GM18520 (cell line): Measurements from ENCODE around the gene ARID1B.
A peak's percentile ranks its signal among the peaks of the same experiment; 100 is the strongest.

ENCODE experiments used
- ATAC-seq: cut with Tn5 transposase; IDR thresholded peaks from one replicate; pipeline ENCODE4 v1.9.1; 2021; ENCODE audit not compliant: unreplicated experiment

The ARID1B gene

GRCh38 chr6:156790711-156791319 lies 13.6 kb downstream of the ARID1B start:
- ATAC-seq: no peak

DNA sequence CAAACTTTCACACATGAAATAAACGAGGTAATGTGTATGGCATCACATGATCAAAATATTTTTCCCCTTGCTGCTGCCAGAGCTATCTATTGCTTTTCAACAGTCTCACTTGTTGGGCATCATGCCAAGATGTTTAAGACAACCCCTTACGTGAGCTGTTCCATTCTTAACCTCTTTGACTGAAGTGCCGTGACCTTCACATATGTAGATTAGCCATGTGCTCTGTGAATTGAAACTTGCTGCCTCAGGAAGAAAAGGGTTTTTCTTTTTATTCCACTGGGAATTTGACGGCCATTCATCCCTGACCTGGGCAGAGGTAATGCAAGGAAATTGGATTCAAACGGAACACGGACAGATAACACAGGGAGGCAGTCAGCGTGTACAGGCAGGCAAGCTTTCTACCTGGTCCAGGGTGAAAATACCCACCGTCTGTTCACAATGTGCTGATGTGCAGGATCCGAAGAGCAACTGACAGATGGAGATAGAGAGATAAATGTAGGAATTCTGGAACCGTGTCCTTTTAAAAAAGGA lies 14.2 kb downstream of the ARID1B start:
- peak; percentile 61 for ATAC-seq

DNA sequence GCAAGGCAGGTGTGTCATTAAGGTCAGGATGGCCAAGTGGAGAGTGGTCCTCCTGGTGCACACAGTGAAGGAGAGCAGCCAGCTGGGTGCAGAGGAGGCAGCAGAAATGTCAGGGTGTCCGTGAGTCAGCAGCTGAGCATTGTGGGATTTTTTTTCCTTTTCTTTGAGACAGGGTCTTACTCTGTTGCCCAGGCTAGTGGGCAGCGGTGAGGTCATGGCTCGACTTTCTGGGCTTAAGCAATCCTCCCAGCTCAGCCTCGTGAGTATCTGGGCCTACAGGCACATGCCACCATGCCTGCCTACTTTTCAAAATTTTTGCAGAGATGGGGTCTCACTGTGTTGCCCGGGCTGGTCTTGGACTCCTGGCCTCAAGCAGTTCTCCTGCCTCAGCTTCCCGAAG lies 16.0 kb downstream of the ARID1B start:
- ATAC-seq: no peak

- ATAC-seq: peak; percentile 56
Measured at GRCh38 chr6:156794546-156795354, 17.6 kb downstream of the ARID1B start.

DNA sequence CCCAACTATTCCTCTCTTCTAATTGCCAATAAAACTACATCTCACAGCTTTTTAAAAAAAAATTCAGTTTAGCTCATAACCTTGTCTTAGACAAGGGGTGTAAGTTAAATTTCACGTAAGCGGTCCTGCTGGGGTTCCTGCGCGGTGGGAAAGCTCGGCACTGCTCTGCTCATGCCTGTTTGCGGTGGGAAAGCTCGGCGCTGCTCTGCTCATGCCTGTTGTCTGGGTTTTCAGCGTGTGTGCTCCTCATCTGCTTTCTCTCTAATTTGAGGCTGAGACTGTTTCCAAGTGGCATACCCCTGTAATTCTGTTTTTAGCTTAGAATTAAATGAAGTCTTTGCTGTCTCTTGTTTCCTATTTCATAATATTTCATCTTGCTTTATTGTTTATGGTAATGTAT lies 18.6 kb downstream of the ARID1B start:
- no peak for ATAC-seq

- ATAC-seq: no peak
Measured at GRCh38 chr6:156796627-156797026, 19.4 kb downstream of the ARID1B start.

DNA sequence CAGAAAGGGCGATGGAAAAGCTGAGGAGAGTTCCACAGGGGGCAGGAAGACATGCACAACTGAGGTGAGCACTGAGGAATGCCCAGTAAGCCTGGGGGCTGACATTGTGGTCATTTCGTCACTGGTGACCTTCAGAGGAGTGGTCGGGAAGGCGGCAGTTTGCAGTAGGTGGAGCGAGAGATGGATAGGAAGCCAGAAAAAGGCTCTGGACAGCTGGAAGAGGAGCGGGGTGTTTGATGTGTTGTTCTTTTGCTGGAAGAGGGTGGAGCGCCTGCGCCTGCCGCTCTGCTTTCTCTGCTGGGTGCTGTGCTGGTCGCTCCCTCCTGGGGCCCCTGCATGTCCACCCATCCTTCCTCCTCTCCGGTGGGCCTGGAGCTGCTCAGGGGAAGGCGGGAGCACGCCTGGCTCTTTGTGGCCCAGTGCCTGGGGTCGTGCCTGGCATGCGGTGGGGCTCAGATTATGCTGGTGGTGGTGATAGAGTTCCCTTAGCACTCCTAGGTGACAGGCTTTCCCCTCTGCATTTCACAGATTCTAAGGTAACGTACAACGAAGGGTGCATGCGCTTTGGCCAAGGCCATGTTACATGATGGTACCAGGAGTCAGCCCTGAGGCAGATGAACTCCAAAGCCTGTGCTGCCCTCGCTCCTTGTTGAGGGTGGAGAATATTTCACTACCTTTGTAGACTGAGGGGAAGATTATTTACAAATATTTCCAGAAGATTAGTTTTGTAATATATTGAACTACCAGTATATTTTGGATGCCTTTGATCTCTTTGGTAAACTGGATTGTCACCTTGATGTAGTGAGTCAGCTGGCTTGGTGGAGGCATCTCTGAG lies 20.9 kb downstream of the ARID1B start:
- ATAC-seq: no peak

GRCh38 chr6:156801712-156802111 lies 24.5 kb downstream of the ARID1B start:
- ATAC-seq: no peak

GRCh38 chr6:156803353-156803752 lies 26.2 kb downstream of the ARID1B start:
- no peak for ATAC-seq

DNA sequence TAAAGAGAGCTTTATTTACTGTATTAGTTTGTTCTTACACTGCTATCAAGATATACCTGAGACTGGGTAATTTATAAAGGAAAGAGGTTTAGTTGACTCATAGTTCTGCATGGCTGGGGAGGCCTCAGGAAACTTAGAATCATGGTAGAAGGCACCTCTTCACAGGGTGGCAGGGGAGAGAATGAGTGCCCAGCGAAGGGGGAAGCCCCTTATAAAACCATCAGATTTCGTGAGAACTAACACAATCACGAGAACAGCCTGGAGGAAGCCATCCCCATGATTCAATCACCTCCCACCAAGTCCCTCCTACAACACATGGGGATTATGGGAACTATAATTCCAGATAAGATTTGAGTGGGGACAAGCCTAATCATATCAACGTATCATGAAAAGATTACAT lies 27.2 kb downstream of the ARID1B start:
- ATAC-seq: no peak

DNA sequence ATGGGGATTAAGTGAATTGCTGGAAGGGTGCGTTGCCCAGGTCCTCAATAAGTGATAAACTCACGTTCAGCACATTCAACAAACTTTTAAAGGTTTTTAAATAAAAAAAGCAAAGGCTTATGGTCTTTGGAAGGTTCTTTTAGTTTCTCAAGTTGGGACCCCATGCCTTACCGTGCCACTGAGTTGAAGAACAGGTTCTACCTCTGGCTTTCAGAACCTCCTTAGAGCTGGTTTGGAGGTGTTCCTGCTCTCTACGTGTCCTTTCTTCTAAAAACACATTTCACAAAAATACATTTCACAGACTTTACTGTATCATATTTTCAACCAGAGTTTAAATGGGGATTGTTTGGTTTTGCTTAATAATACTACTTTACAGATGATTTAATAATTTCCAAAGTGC lies 29.0 kb downstream of the ARID1B start:
- ATAC-seq: no peak

DNA sequence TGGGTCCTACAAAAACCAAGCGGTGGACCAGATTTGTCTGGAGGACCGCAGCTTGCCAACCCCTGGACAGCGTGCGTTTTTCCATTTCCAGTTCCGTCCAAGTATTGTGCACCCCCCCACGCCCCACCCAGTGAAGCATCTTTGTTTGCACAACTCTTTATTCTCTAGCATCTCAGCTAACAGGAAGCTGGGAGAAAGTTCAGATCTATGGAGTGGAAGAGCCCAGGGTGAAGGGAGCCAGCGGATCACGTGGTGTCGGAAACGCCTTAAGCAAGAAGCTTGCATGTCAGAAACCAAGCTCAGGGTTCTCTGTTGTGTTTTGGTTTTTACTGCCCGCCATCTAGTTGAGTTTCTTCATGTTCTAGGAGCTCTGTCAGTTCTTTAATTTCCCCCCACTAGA lies 29.9 kb downstream of the ARID1B start:
- no peak for ATAC-seq

DNA sequence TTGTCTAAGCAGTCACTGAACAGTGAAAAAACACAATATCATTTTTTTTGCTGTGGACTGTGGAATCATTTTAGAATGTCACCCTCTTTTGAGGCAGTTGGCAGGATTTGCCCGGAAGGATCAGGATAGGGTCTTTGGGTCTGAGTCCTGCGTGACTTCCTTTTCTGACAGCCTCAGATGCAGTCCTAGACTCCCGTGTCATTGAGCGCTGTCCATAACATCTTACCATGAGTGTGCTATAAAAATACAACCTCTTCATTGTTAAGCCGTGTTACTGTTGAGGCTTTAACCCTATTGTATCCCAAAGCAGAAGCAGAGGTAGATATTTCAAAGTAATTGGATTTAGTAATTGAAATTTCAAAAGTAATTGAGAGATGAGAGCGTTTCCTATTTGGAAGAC lies 30.6 kb downstream of the ARID1B start:
- ATAC-seq: no peak

- no peak for ATAC-seq
Measured at GRCh38 chr6:156808287-156808686, 31.1 kb downstream of the ARID1B start.

- ATAC-seq: peak; percentile 93
Measured at GRCh38 chr6:156809034-156809433, 31.9 kb downstream of the ARID1B start.

DNA sequence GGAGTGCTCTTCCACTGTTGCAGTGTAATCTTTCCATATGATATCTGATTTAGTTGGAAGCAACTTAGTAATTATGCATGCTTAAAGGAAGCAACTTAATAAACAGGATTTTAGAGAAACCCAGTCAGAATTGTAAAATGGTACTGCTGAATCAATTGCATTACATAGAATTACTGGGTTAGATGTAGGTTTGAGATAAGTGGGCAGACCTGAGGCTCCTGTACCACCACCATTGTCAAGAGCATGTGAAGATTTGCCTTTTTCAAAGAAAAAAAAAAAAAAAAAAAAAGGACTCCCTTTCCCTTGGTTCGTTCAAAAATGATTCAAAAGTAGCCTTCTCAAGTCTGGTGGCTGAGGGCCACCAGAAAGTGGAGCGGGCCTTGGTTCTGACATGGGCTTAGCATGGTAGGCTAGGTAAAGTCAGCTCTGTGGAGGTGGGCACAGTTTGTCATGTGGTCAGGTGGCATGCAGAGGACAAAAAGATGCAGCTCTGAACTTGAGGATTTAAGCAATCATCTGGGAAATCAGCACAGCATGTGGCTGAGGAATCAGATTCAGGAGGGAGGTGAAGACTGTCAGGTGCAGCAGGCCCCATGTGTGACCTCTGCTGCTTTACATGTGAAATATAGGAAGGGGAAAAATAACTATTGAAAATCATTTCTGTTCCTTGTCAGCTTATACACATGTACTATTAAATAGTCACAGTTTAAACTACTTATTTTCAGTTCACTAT lies 32.4 kb downstream of the ARID1B start:
- no peak for ATAC-seq

DNA sequence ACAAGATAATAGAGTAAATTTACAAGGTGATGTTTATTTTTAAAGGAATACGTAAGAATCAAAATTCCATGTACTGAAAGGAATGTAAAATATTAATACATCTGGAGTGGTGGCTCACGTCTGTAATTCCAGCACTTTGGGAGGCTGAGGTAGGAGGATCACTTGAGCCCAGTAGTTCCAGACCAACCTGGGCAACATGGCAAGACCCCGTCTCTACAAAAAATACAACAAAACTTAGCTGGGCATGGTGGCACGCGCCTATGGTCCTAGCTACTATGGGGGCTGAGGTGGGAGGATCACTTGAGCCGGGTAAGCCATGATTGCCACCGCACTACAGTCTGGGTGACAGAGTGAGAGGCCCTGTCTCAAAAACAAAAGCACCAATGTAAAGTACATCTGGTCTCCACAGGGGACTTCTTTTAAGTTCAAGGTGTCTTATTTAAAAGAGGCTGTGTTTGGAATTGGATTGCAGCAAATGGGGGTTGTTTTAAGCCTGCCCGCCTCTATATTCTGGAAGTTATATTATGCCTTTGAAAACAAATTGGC lies 36.9 kb downstream of the ARID1B start:
- ATAC-seq: no peak

DNA sequence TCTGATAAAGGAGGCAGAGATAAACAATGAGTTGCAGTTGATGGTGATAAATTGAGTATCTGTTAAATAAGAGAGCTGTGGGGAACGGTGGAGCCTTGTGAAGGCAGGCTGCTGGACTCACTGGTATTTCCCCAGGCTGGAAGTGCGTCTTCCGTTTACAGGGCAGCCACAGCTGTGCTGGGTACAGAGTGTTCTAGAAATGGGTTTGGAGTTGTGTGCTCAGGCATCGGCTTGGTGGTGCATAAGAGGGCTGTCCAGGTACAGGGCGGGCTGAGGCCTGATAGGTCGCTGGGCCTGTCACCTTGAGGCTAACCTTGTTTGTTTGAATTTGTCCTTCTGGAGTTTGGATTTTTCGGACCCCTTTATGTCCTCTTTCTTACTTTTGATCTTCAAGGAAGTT lies 39.3 kb downstream of the ARID1B start:
- no peak for ATAC-seq

DNA sequence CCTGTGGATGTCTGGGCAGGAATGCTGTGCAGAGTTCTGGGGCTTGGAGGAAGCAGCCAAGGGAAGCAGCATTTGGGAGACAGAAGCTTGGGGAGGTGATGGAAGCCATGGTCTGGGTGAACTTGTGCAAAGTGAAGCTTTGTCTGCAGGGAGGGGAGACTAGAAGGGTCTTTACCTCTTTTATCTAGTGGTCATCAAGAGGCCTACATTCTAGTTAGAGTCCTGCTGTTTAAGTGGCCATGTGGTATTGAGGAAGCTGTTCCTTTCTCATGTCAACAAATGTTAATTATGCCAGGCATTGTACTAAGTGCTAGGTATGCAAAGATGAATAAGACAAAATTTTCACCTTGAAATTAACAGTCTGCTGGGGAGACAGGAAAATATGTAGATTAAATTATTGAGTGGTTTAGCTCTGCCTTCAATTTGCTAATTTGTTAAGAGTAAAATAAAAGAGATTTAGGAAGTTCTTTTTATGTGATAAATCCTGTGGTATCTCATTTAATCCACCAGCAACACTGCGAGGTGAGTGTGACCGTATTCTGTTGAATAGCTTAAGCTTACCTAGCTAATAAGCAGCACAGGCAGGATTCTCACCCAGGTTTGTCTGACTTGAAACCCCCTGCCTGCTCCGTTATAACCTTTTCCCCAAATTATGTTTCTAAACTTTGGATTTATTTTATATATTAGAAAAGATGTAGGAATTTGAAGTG lies 43.1 kb downstream of the ARID1B start:
- ATAC-seq: no peak

DNA sequence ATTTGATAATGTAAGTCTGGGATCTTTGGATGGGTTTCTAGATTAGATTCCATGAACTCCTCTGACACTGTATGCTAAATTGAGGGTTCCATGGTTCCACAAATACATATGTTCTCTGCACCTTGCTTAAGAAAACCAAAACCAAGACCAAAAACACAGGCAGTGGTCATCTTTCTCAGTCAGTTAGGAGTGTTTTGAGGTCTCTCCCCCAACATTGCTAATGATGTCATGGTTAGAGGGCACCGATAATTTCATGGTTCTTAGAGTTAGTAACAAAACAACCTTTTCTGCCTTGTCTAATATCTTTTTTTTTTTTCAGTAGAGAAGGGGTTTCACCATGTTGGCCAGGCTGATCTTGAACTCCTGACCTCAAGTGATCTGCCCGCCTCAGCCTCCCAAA lies 44.5 kb downstream of the ARID1B start:
- ATAC-seq: no peak
